HG03280 (cell line): ENCODE results near the gene RAI14.
"Not testable (repeated sequence)": the region's sequence is repeated elsewhere in the genome, so short reads cannot be mapped to it uniquely, and the experiment has no call there.

Experiments used
- ATAC-seq: cut with Tn5 transposase; IDR thresholded peaks from one replicate; pipeline ENCODE4 v1.9.1; 2021; ENCODE audit warnings: mild to moderate bottlenecking, moderate library complexity; ENCODE audit not compliant: unreplicated experiment

RAI14 gene

DNA sequence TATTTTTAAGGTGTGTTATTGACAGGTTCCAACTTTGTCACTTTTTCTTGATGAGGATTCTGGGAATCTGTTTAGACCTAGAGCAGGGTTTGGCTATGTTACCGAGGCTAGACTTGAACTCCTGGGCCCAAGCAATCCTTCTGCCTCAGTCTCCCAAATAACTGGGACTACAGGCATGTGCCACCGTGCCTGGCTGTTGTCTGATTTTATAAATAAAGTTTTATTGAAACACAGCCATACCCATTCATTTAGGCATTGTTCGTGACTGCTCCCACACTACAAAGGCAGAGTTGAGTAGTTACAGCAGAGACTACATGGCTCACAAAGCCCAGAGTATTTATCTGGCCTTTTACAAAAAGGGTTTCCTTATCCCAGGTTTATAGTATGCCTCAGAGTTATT, 102.4 kb downstream of the RAI14 start:
- no peak for ATAC-seq

DNA sequence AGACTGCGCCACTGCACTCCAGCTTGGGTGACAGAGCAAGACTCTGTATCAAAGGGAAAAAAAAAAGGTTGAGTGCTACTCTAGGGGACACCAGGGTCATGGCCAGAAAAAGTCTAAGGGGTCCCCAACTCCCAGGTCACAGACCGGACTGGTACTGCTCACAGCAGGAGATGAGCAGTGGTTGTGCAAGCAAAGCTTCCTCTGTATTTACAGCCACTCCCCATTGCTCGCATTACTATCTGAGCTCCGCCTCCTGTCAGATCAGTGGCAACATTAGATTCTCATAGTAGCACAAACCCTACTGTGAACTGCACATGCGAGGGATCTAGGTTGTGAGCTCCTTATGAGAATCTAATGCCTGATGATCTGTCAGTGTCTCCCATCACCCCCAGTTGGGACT, 103.1 kb downstream of the RAI14 start:
- ATAC-seq = not testable (repeated sequence)

DNA sequence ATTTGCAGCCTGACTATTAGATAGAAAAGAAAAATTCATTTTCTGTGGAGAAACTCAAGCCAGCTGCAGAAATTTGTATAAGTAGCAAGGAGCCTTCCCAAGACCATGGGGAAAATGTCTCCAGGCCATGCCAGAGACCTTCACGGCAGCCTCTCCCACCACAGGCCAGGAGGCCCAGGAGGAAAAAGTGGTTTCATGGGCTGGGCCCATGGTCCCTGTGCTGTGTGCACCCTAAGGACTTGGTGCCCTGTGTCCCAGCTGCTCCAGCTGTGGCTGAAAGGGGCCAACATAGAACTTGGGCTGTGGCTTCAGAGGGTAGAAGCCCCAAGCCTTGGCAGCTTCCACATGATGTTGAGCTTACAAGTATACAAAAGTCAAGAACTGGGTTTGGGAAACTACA, 109.5 kb downstream of the RAI14 start:
- no peak for ATAC-seq

GRCh38 chr5:34767180-34767579, 111.1 kb downstream of the RAI14 start:
- no peak for ATAC-seq

- no peak for ATAC-seq
Measured at GRCh38 chr5:34770486-34770885, 114.4 kb downstream of the RAI14 start.

DNA sequence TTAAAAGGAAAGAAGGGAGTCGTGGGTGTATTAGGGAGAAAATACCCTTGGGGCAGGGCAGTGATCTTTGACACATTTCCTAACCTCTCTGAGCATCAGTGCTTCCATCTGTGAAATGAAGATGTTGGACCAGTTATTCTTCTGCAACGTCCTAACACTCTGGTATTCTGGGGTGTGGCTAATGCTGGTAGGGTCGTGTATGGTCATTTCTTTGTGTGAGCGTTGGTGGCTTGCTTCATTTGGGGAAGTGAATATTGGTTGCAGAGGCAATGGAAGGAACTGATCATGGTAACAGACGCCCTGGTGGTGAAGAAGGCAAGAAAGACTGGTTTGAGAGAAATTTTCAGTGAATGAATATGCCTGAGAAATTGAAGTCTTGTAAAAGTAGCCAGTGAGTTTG, 114.9 kb downstream of the RAI14 start:
- ATAC-seq = no peak

DNA sequence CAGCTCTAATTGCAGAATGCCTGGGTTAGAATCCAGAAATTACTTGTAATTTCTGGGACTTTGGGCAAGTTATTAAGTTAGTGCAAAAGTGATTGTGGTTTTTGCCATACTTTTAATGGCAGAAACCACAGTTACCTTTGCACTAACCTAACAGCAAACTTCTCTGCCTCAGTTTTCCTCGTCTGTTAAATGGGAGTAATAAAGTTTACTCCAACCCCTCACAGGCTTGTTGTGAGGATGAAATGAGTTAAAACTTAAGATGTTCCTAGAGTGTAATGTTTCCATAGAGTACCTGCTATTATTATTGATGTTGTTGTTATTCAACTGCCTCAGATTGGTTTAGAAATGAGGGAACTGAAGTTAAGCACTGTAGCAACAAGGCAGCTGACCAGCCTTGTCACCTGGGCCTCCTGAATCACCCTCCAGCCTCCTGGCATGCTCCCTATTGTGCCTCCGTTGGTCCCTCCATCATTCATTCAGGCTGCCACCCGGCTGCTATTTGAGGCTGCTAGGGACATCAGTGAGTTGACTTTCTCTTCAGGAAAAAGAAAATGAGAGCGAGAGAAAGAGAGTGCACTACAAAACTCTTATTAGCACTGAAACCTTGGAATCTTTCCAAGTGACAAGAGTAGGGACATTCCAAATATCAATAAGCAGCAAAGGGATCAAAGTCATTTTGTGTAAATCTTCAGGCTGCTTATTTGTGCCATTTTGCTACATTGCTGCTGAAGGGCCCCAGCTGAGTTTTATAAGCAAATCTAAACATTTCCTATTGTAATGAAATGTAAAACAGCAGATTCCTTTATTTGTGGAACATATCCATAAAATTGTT, 116.4 kb downstream of the RAI14 start:
- ATAC-seq = no peak

DNA sequence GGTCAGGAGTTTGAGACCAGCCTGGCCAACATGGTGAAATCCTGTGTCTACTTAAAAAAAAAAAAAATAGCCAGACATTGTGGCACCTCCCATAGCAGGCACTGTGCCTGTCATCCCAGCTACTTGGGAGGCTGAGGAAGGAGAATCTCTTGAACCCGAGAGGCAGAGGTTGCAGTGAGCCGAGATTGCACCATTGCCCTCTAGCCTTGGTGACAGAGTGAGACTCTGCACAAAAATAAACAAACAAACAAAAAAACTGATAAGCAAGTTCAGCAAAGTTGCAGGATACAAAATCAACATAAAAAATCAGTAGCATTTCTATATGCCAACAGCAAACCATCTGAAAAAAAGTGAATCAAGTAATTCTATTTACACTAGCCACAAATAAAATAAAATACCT, 118.0 kb downstream of the RAI14 start:
- ATAC-seq = no peak

DNA sequence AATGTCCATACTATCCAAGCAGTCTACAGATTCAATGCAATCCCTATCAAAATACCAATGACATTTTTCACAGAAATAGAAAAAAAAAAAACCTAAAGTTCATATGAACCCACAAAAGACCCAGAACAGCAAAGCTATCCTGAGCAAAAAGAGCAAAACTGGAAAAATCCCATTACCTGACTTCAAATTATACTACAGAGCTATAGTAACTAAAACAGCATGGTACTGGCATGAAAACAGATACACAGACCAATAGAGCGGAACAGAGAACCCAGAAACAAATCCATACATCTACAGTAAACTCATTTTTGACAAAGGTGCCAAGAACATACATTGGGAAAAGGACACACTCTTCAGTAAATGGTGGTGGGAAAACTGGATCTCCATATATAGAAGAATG, 118.5 kb downstream of the RAI14 start:
- not testable (repeated sequence) for ATAC-seq

GRCh38 chr5:34775886-34776285, 119.8 kb downstream of the RAI14 start:
- ATAC-seq = no peak

DNA sequence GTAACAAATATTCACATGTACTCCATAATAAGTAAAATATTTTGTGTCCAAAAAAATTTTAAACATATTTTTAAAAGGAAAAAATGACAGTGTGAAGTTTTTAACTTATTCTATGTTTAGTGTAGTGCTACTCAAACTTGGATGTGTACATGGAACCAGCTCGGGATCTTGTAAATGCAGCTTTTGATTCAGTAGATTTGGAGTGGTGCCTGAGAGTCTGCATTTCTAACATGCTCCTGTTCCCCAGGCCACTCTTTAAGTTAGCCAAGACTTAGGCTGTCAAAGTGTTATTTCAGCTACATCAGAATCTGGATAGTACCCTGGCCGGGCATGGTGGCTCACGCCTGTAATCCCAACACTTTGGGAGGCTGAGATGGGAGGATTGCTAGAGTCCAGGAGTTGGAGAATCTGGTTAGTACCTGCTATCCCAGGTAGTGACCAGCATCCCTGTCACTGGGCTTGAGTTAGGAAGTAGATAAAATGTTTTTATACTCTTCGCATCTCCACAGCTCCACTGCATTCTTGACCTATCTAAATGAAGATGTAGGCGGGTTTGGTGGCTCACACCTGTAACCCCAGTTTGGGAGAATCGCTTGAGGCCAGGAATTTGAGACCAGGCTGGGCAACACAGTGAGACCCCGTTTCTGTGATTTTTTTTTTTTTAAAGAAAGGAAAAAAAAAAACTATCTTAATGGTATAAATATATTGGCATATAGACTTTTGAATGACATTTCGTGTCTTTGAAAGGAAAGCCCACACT, 122.1 kb downstream of the RAI14 start:
- ATAC-seq = no peak

DNA sequence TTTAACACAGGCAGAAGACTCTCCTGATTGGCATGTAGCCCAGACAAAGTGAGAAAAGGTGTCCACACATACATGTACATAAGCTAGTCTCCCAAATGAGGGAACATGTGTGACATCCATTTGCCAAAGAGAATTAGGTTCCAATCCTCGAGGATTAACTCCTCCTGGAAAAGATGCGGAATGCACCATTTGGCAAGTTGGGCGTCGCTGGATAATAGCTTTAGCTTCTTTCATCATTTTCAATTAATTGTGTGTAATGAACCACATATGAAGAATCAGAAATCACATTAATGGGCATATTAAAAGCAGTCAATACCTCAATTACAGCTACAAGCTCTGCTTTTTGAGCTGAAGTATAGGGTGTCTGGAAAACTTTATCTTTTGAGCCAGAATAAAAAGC, 127.8 kb downstream of the RAI14 start:
- ATAC-seq = not testable (repeated sequence)

DNA sequence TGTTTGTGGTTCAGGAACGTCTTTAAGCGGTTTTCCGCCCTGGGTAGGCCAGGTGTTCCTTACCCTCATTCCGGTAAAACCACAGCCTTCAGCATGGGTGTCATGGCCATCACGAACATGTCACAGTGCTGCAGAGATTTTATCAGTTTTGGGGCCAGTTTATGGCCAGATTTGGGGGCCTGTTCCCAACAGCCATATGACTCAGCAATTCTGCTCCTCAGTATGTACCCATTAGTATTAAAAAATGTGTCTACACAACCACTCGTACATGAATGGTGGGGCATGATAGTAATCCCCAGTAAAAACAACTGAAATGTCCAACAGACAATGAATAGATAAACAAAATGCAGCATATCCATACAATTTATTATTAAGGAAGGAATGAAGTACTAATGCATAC, 130.9 kb downstream of the RAI14 start:
- no peak for ATAC-seq

- ATAC-seq = no peak
Measured at GRCh38 chr5:34789021-34789531, 132.9 kb downstream of the RAI14 start.

DNA sequence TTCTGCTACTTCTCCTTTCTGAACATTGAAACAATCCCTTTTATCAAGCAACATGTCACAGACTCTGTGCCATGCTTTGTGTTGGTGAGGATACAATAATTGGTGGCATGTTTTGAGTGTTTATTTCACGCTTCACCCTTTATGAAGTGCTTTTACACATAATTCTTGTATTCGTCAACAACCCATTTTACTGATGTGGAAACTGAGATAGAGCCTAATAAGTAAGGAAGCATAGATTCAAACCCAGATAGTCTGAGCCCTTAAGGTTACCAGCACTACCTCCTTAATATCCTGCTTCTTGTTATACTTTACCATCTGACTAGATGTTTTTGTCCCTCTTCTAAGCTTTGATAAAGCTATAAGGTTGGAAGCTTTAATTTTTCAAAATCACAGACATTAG, 133.5 kb downstream of the RAI14 start:
- no peak for ATAC-seq

- no peak for ATAC-seq
Measured at GRCh38 chr5:34790069-34790468, 133.9 kb downstream of the RAI14 start.

GRCh38 chr5:34791761-34792244, 135.7 kb downstream of the RAI14 start:
- no peak for ATAC-seq

DNA sequence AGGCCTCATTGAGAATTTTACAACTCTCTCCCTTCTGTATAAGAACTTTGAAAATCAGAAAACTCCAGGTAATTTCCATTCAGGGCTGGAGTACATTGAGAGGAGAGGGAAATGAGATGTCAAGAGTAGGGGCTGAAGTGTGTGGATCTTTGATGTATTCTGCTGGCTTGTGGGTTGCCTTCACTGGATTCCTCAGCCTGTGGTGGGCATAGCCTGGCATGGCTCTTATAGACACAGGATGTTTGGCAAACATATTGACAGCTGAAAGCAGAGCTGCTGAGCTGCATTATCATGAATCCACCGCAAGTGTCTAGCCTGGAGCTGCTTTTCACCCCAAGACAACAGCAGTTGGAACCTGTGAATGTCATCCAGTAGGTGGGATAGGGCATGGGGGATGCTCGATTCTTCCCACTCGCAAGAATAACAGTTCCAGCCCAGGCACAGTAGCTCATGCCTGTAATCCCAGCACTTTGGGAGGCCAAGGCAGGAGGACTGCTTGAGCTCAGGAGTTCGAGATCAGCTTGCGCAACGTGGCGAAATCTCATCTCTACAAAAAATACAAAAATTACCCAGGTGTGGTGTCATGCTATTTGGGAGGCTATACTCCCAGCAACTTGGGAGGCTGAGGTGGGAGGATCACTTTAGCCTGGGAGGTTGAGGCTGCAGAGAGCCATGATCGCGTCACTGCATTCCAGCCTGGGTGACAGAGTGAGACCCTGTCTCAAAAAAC, 146.9 kb downstream of the RAI14 start:
- no peak for ATAC-seq

DNA sequence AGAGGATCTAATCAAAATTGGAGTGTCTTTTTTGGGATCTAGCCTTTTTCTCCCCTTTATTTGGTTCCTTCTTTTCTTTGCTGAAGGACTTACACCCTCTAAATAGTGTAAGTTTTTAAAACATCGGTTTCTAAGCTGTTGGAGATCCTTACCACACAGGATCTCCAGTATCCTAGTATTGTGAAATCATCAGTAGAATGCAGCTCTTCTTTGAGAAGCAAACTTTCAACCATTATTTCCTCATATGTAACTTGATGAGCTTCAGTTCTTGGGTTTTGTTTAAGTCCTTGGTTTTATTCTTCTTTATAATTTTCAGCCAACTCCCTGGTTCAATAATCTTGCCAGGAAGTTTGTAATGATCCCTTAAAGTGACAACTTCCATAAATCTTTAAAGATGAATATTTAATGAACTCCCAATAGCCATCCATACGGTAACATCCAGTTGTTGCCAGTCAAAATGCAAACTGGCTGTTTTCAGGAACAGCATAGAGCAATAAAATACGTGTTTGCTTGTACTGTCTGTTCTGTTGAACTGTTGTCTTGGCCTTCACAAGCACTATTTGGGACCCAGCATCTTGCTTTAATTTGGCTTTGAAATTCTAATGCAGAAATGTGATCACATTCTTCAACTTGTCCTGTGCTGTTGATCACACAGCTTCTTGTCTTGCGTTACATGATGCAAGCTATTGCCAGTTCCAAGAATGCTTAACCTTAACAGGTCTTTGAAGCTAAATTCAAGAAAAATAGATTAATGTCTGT, 148.0 kb downstream of the RAI14 start:
- ATAC-seq = no peak

- no peak for ATAC-seq
Measured at GRCh38 chr5:34804913-34805312, 148.8 kb downstream of the RAI14 start.

DNA sequence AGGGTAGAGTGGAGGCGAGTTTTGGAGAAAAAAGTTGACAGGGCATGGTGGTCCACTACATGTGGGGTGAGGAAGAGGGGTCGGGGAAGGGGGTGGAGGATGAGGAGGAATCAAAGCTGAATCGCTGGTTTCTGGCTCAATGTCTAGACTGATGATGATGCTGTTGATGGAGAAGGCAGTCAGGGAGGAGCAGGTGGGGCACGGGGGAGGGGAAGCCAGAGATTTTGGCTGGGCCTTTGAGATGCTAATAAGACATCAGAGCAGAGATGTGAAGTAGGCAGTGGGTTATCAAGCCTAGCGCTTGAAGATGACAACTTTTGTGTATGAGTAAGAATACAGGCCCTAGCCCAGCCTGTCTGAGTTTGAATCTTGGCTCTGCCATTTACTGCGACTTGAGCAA, 150.4 kb downstream of the RAI14 start:
- no peak for ATAC-seq
